Smooth muscle cell (in vitro differentiated cells): ENCODE measurements around the gene WLS. TPM values are rescaled to one million over a fixed set of nuclear protein-coding genes. Genes with fewer than 3 reads are reported as not detected.

ENCODE experiments used
- DNase-seq: peaks from one replicate; lab custom pipeline; 2025; ENCODE audit not compliant: unreplicated experiment; lab: John Stamatoyannopoulos, UW
- H2AFZ ChIP-seq: fragments of 200-600 bp; sonication (generic); 2 replicates; pipeline ENCODE4 v1.6.0; 2016; ENCODE audit warnings: antibody characterized with exemption, low read depth, mild to moderate bottlenecking
- H3F3A ChIP-seq: fragments of 200-600 bp; sonication (generic); 2 replicates; pipeline ENCODE4 v1.6.0; 2017; ENCODE audit warnings: antibody characterized with exemption, low read depth
- H3K27ac ChIP-seq: fragments of 200-600 bp; sonication (generic); 2 replicates; pipeline ENCODE4 v1.5.1; 2016; ENCODE audit warnings: low read depth, mild to moderate bottlenecking
- H3K27me3 ChIP-seq: fragments of 200-600 bp; sonication (generic); 2 replicates; pipeline ENCODE4 v1.6.1; 2016; ENCODE audit warnings: low read depth, mild to moderate bottlenecking
- H3K36me3 ChIP-seq: fragments of 200-600 bp; sonication (generic); 2 replicates; pipeline ENCODE4 v1.5.1; 2016; ENCODE audit warnings: low read depth
- H3K4me1 ChIP-seq: fragments of 200-600 bp; sonication (generic); 2 replicates; pipeline ENCODE4 v1.5.1; 2016; ENCODE audit warnings: low read depth
- H3K4me2 ChIP-seq: fragments of 200-600 bp; sonication (generic); 2 replicates; pipeline ENCODE4 v1.6.0; 2016; ENCODE audit warnings: mild to moderate bottlenecking
- H3K4me3 ChIP-seq: fragments of 200-600 bp; sonication (generic); 2 replicates; pipeline ENCODE4 v1.5.1; 2016; ENCODE audit warnings: mild to moderate bottlenecking
- H3K79me2 ChIP-seq: fragments of 200-600 bp; sonication (generic); 2 replicates; pipeline ENCODE4 v1.6.0; 2016; ENCODE audit warnings: low read depth, mild to moderate bottlenecking
- H3K9ac ChIP-seq: fragments of 200-600 bp; sonication (generic); 2 replicates; pipeline ENCODE4 v1.6.0; 2016; ENCODE audit warnings: low read depth
- H3K9me3 ChIP-seq: fragments of 200-600 bp; sonication (generic); replicated peaks from 2 replicates; pipeline ENCODE4 v1.5.1; 2016; ENCODE audit warnings: low read depth
- H4K20me1 ChIP-seq: fragments of 200-600 bp; sonication (generic); 2 replicates; pipeline ENCODE4 v1.6.0; 2016; ENCODE audit warnings: low read depth
- WGBS: methylation state at CpG from one replicate; pipeline ENCODE4 v1.1.7; 2016; ENCODE audit warnings: low lambda C conversion rate; 5-methylcytosine and 5-hydroxymethylcytosine counted together
- polyA plus RNA-seq: library from polyadenylated mRNA; unstranded; fragments of >200 nt; fragmentation: Nextera tagmentation; extraction: Ambion mirVana; gene quantifications from 2 replicates; pipeline ENCODE4 v1.2.1, GENCODE V29; 2016
- total RNA-seq: library from RNA; depleted of rRNA; stranded (reverse); fragments of >200 nt; gene quantifications from 2 replicates; pipeline ENCODE4 v1.2.3, GENCODE V29; 2014
- TF ChIP-seq, protein P1 (sequence below): fragments of 200-600 bp; sonication (generic); IDR thresholded peaks from 2 replicates; pipeline ENCODE4 v1.5.1; 2017; ENCODE audit warnings: borderline replicate concordance, mild to moderate bottlenecking, antibody characterized with exemption; ENCODE audit not compliant: insufficient read depth, poor library complexity, severe bottlenecking

The WLS gene
- total and polyA plus RNA-seq, 2 experiments from 2014 or later, result 58.1 to 112 TPM

DNA sequence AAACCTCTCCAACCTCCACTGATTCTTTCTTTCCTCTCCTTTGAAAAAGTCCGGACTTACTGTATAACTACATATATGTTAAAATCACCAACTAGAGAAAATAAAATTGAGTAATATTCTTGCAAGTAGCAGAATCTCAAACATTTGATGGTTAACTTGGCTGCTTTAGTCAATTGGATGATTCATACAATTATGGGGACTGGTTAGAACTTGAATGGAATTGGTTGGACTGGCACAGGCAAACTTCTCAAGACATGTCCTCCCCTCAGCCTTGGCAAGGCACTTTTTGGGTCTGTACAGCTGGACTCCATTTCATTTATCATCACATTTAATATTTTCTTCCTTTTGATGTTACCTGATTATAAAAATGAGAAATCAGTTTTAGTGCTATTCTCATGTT, 6.5 kb downstream of the WLS start:
- Histone ChIP-seq H3K36me3 (no peaks in the 10 kb centered on the region), H3K4me2 (no peak overlapping the region), H3K4me3 (no peak overlapping the region), H3F3A (peaks cover 20% of the 10 kb centered on the region), H3K27me3 (no peaks in the 10 kb centered on the region), H3K9ac (no peak overlapping the region), H3K4me1 (peaks cover 68% of the 10 kb centered on the region), H2AFZ (no peak overlapping the region), H3K27ac (no peak overlapping the region), H3K9me3 (no peaks in the 10 kb centered on the region), H4K20me1 (peaks cover 15% of the 10 kb centered on the region), H3K79me2 (peaks cover 56% of the 10 kb centered on the region)
- no peak for DNase-seq
- TF ChIP-seq, protein P1, sequence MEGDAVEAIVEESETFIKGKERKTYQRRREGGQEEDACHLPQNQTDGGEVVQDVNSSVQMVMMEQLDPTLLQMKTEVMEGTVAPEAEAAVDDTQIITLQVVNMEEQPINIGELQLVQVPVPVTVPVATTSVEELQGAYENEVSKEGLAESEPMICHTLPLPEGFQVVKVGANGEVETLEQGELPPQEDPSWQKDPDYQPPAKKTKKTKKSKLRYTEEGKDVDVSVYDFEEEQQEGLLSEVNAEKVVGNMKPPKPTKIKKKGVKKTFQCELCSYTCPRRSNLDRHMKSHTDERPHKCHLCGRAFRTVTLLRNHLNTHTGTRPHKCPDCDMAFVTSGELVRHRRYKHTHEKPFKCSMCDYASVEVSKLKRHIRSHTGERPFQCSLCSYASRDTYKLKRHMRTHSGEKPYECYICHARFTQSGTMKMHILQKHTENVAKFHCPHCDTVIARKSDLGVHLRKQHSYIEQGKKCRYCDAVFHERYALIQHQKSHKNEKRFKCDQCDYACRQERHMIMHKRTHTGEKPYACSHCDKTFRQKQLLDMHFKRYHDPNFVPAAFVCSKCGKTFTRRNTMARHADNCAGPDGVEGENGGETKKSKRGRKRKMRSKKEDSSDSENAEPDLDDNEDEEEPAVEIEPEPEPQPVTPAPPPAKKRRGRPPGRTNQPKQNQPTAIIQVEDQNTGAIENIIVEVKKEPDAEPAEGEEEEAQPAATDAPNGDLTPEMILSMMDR, result no peak
- WGBS, result 89% methylated on average over 1 of the region's 1 CpG

DNA sequence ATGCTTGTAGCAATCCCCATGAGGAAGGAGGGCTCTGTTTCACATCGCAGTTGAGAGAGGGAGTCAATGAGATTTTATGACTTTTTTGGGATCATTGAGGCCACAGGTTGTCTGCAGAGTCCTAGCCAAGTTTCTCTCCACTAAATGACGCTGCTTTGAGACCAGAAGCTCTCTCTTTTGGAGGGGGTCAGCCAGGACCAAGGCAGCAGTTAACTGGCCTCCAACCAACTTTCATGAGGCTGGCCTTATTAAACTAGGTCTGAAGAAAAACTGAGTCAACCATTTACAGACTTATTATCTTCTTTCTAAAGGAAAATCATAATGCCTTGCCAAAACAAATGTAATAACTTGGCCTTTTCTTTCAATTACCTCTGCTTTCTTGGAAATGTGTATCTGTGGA, 8.6 kb downstream of the WLS start:
- H3F3A ChIP-seq, result peaks cover 21% of the 10 kb centered on the region
- WGBS, result 84% methylated on average over 2 of the region's 2 CpGs
- H3K4me1 ChIP-seq, result peaks cover 71% of the 10 kb centered on the region
- no peak overlapping the region for H2AFZ ChIP-seq
- peaks cover 68% of the 10 kb centered on the region for H3K79me2 ChIP-seq
- H3K9ac ChIP-seq, result no peak overlapping the region
- H4K20me1 ChIP-seq, result no peaks in the 10 kb centered on the region
- no peaks in the 10 kb centered on the region for H3K27me3 ChIP-seq
- H3K36me3 ChIP-seq, result no peaks in the 10 kb centered on the region
- no peaks in the 10 kb centered on the region for H3K9me3 ChIP-seq
- no peak overlapping the region for H3K4me3 ChIP-seq
- no peak overlapping the region for H3K27ac ChIP-seq
- TF ChIP-seq, protein P1, result no peak
- H3K4me2 ChIP-seq, result no peak overlapping the region
- no peak for DNase-seq

DNA sequence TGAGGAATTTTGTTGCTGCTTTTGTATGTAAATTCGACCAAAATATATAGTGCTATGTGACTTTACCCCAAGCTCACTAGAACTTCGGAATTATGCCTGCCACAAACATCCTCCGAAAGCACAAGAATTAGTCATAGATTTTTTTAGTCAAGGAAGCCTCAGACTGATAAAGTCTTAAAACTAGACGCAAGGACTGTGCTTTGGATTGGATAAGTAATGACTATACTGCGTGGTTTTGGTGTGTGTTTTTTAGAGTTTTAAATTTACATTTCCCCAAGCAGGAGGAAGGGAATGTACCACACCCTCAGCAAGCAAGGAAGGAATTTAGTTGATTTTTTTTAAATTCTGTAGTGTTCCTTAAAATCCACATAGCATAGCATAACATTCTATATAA, 10.3 kb downstream of the WLS start:
- Histone ChIP-seq H3K9me3 (no peaks in the 10 kb centered on the region), H3F3A (peaks cover 21% of the 10 kb centered on the region), H3K9ac (peak overlapping the region; percentile 29), H3K4me1 (peaks cover 80% of the 10 kb centered on the region), H2AFZ (no peak overlapping the region), H3K27me3 (no peaks in the 10 kb centered on the region), H3K4me3 (peak overlapping the region; percentile 28), H4K20me1 (no peaks in the 10 kb centered on the region), H3K4me2 (peak overlapping the region; percentile 80), H3K36me3 (no peaks in the 10 kb centered on the region), H3K79me2 (peaks cover 70% of the 10 kb centered on the region), H3K27ac (peak overlapping the region; percentile 82)
- WGBS, result 9% methylated on average over 5 of the region's 5 CpGs
- TF ChIP-seq, protein P1, result no peak
- no peak for DNase-seq
